Measurements from ENCODE around the gene FHAD1.

The FHAD1 gene

DNA sequence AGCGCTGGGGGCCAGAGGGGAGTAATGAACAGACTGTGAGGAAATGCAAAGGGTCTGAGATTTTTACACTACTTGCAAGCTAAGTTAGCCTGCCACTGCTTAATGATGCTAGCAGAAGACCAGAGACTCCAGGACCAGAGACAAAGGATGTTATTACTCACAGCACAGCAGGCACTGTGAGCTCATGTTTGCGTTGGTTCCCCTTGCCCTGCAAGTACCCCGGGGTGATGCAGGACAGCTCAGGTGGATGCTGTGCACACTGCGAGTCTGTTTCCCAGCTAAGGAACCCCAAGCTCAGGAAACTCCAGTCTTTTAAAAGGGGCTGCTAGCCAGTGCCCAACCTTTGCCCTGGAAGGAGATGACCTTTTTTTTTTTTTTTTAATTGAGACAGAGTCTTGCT lies 1.2 kb downstream of the FHAD1 start:
- no peak for DNase-seq (ENCODE audit: low read depth)

DNA sequence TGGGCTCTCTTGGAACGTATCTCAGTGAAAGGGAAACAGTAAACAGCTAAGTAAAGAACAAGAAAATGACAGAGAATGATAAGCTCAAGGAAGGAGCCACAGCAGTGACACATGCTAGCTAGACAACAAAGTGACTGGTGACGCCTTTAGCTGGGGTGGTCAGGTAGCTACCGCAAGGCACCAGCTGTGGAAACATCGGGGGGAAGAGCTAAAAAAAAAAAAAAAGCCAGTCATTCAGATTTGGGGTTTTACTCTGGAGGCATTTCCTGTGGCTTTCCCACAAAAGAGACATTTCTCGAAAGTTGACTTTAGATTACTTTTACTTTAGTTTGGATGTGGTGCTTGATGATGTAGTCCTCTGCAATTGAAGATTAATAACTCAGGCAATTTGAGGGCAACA lies 2.1 kb downstream of the FHAD1 start:
- peak; percentile 40 for DNase-seq (ENCODE audit: low read depth)

GRCh38 chr1:15251857-15252835 lies 5.1 kb downstream of the FHAD1 start:
- DNase-seq (ENCODE audit: low read depth) = no peak

DNA sequence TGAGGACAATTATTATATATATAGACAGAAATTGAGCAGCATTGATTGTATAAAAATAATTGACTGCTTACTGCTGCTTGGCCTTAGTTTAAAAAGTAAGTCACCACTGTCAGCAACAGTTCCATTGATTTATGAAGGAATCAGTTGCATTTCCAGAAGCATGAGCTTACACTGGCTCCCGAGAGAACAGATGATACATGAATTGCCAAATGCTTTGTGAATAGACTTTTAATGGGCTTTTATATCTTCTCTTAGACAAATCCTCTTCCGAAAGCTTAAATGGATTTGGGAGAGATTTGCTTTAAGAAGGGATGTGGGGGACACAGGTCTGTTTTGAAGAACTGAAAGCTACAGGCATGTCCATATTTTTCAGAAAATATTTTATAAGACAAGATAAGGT lies 7.5 kb downstream of the FHAD1 start:
- DNase-seq (ENCODE audit: low read depth) = no peak

DNA sequence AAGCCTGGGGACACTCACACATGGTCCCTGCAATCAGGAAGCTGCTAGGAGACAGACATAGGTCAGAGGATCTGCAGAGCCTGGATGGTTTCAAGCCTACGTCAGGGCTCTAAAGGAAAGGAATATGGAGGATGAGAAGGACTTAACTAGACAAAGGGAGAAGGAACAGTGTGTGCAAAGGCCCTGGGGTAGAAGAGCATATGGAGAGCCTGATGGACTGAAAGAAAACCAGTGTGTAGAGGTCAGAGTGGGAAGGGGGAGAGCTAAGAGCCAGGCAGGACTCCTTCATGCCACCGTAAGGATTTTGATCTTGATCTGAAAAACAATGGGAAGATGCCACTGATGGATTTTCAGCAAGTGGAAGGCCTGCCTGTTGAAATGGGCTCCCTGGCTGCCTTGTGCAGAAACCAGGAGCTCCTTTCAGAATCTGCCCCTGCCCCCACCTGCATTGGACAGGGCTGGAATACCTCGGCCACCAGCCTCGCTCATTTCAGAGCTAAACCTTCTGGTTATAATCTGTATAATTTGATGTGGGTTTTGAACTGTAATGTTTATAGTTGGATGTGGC lies 8.6 kb downstream of the FHAD1 start:
- DNase-seq (ENCODE audit: low read depth) = no peak

- DNase-seq (ENCODE audit: low read depth) = no peak
Measured at GRCh38 chr1:15256584-15256983, 9.6 kb downstream of the FHAD1 start.

DNA sequence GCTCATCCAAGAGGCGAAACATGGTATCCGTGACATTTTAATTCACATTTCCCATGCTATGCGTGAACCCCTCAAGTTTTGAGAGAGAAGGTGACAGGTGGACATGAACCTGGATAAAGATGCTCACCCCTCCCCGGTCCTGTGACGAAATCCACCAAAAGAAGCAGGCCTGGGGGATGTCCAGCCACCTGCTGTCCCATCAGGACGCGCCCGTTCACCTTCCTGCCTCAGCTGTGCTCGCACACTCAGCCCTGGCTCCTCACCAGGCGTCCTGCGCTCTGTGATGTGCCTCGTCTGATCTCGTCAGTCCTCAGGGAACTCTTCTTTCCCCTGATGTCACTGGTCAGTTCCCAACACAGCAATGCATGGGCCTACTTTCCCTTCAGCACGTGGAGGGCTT lies 10.3 kb downstream of the FHAD1 start:
- no peak for DNase-seq (ENCODE audit: low read depth)

DNA sequence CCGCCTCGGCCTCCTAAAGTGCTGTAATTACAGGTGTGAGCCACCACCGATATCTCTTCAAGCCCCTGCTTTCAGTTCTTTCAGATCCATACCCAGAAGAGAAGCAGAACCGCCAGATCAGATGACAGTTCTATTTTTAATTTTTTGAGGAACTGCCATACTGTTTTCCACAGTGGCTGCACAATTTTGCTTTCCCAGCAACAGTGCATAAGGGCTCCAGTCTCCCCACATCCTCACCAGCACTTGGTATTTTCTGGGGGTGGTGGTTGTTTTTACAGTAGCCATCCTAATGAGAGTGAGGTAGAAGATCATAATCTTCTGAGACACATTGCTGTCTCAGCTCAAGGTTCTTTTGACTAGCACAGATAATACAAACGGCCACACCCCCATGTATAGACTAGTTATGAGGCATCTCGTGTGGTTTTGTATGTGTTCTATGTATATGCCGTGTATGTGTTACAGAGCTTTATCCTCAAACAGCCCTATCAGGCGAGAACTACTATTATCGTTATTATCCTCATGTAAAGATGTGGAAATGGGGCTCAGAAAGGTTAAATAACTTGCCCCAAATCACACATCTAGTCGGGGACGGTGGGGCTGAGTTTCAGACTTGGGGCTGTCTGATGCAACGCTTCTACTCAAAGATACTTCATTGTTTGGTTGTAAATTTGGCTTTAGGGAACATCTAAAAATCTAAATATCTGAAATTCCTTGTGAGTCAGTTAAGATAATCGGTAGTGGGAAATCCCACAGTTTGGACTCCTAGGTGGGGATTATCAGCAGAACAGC lies 12.0 kb downstream of the FHAD1 start:
- no peak for DNase-seq (ENCODE audit: low read depth)

GRCh38 chr1:15259622-15260007 lies 12.6 kb downstream of the FHAD1 start:
- no peak for DNase-seq (ENCODE audit: low read depth)

- no peak for DNase-seq (ENCODE audit: low read depth)
Measured at GRCh38 chr1:15260418-15261154, 13.6 kb downstream of the FHAD1 start.

GRCh38 chr1:15261155-15262002 lies 14.4 kb downstream of the FHAD1 start:
- no peak for DNase-seq (ENCODE audit: low read depth)

- DNase-seq (ENCODE audit: low read depth) = no peak
Measured at GRCh38 chr1:15262003-15262377, 15.0 kb downstream of the FHAD1 start.

GRCh38 chr1:15262706-15263105 lies 15.7 kb downstream of the FHAD1 start:
- no peak for DNase-seq (ENCODE audit: low read depth)

GRCh38 chr1:15264769-15265168 lies 17.7 kb downstream of the FHAD1 start:
- DNase-seq (ENCODE audit: low read depth) = no peak

DNA sequence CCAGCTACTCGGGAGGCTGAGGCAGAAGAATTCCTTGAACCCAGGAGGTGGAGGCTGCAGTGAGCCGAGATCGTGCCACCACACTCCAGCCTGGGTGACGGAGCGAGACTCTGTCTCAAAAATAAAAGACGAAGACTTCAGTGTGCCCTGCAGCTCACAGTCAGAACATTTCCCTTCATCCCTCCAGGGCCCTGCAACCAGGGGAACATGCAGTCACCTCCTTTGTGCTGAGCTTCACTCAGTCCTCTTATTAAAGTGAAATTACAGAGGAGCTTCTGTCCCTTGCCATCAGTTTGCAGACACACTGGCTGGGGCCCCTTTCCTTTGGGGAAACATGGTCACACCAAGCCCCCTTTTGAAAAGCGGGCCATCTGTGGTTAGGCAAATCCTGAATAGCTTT lies 24.2 kb downstream of the FHAD1 start:
- DNase-seq (ENCODE audit: low read depth) = no peak

- no peak for DNase-seq (ENCODE audit: low read depth)
Measured at GRCh38 chr1:15272009-15272781, 25.2 kb downstream of the FHAD1 start.

DNA sequence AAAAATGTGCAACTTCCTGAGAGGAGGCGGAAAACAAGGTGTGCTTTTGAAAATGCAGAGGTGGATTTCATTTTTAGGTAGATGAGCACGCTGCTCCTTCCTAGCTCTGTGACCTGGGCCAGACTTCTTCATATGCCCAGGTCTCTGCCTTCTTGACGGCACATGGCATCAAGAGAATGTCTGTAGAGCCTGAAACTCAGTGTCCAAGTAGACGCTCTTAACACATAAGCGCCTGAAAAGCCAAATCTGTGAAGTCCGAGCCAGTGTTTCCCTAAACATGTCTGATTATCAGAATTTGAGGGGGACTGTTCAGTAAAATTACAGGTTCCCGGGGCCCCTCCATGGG lies 25.7 kb downstream of the FHAD1 start:
- DNase-seq (ENCODE audit: low read depth) = no peak

- DNase-seq (ENCODE audit: low read depth) = no peak
Measured at GRCh38 chr1:15273274-15273673, 26.3 kb downstream of the FHAD1 start.

DNA sequence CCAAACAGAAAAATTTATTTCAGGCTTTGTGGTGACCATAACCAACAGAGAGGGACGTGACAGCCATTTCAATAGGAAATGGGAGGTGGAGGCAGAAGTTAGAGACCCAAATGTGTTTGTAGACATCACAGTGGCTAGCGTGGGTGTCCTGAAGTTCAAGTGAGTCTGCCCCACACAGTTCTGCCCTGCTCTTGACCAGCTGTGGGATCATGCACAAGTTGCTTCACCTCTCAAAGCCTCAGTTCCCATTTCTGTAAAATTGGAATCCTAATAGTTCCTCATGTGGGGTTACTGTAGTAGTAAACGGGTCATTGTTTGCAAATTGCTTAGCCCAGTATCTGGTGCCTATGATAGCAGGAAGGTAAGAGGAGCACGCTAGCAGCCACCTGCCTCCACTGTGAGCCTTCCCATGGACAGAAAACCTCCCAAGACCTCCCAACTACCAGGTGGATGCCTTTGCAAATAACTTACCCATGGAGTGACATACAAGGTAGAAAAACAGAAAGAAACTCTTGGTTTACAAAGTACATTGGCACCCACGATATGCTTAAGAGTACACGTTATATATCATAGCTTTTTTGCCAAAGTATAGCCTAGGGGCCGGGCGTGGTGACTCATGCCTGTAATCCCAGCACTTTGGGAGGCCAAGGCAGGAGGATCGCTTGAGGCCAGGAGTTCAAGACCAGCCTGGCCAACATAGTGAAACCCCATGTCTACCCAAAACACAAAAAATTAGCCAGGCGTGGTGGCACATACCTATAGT lies 29.1 kb downstream of the FHAD1 start:
- no peak for DNase-seq (ENCODE audit: low read depth)

Measured in activated gamma-delta T cell treated with anti-CD3 and anti-CD28 coated beads, Interleukin-2, amount 50 U/mL, for 16 hours (primary cell).